Measurements from ENCODE around the gene SLC26A9. TPM values are rescaled to one million over a fixed set of nuclear protein-coding genes. Genes with fewer than 3 reads are reported as not detected.

Gene SLC26A9
- polyA plus RNA-seq, 1 experiment = not detected

Other genes starting within 250 kb of the SLC26A9 start
- 33.3 and 78.8 TPM in 2 replicates for gene NUCKS1, start 193.3 kb downstream of the SLC26A9 start, polyA plus RNA-seq (2011; rRNA removed)
- gene RAB29, start 168.0 kb downstream of the SLC26A9 start, polyA plus RNA-seq (2011; rRNA removed) = 12.1 and 13.4 TPM in 2 replicates
- gene SLC41A1, start 130.3 kb downstream of the SLC26A9 start, polyA plus RNA-seq (2011; rRNA removed) = 29.2 and 29.4 TPM in 2 replicates
- not detected in 2 replicates for gene PM20D1, start 93.3 kb downstream of the SLC26A9 start, polyA plus RNA-seq (2011; rRNA removed)
- gene RAB7B, start 59.9 kb upstream of the SLC26A9 start, polyA plus RNA-seq (2011; rRNA removed) = 9.1 and 11.3 TPM in 2 replicates
- gene CTSE, start 80.4 kb upstream of the SLC26A9 start, polyA plus RNA-seq (2011; rRNA removed) = not detected in 2 replicates
- gene RHEX, start 109.7 kb upstream of the SLC26A9 start, polyA plus RNA-seq (2011; rRNA removed) = not detected in 2 replicates
- not detected in 2 replicates for gene AVPR1B, start 173.9 kb upstream of the SLC26A9 start, polyA plus RNA-seq (2011; rRNA removed)

All from BJ (cell line).